BLaER1 treated with 17β-estradiol and CSF1 and Interleukin-3, amounts not matched to agents 10 nM and 100 nM (cell line): ENCODE measurements around the gene DCC.

Source experiments
- H3K27ac ChIP-seq, 11 experiments: shearing (Covaris generic); formaldehyde crosslinking; 2 replicates each; pipeline ENCODE4 v1.8.1; 2022
- H3K27me3 ChIP-seq, 11 experiments: shearing (Covaris generic); formaldehyde crosslinking; 2 replicates each; pipeline ENCODE4 v1.8.1; 2022
- H3K36me3 ChIP-seq, 11 experiments: shearing (Covaris generic); formaldehyde crosslinking; 2 replicates each; pipeline ENCODE4 v1.8.1; 2022
- H3K4me1 ChIP-seq, 10 experiments: shearing (Covaris generic); formaldehyde crosslinking; 2 replicates each; pipeline ENCODE4 v1.8.1; 2022
- H3K4me2 ChIP-seq, 11 experiments: shearing (Covaris generic); formaldehyde crosslinking; 2 replicates each; pipeline ENCODE4 v1.8.1; 2022
- H3K4me3 ChIP-seq, 10 experiments: shearing (Covaris generic); formaldehyde crosslinking; 2 replicates each; pipeline ENCODE4 v1.8.1; 2022
- H3K9ac ChIP-seq, 11 experiments: shearing (Covaris generic); formaldehyde crosslinking; 2 replicates each; pipeline ENCODE4 v1.8.1; 2022
- H3K9me3 ChIP-seq, 11 experiments: shearing (Covaris generic); formaldehyde crosslinking; replicated peaks in 1 of 11; 2 replicates each; pipeline ENCODE4 v1.8.1; 2022
- H4K20me1 ChIP-seq, 11 experiments: shearing (Covaris generic); formaldehyde crosslinking; 2 replicates each; pipeline ENCODE4 v1.8.1; 2022
- Cebpa-rat ChIP-seq, 11 experiments: shearing (Covaris generic); IDR thresholded peaks; 2 replicates each; pipeline ENCODE4 v1.8.1; 2022

Gene DCC

DNA sequence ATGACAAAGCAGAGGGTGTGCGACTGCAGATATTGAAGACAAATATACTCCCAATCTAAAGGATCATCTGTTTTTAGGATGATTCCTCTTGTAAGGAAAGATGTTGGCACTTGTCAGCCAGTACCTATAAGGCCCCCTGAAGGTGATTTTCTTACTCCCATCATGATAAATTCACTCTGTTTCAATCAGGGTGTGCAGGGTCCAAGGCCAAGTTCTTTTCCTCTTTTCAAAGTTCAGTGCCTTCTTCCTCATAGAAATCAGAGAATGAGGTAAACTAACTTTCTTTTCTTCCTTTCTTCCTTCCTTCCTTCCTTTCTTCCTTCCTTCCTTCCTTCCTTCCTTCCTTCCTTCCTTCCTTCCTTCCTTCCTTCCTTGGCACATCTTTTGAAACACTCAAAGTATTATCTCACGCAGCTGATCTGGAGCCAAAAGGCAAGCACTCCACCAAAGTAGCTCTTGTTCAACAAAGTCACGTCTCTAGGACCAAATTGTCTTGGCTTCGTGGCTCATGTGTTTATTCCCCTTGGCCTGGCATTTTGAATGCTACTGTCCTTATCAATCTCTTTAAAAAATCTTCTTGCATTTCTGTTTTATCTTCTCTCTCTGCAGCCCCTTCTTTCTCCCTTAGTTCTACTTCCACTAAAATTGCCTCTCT lies 87.7 kb downstream of the DCC start:
- TF ChIP-seq Cebpa-rat (IDR thresholded peaks at IDR 0.05): no peak
- Histone ChIP-seq H3K9me3 (no peaks in the 10 kb centered on the region), H3K4me3 (no peak overlapping the region), H3K9ac (no peak overlapping the region), H3K36me3 (no peaks in the 10 kb centered on the region), H3K27me3 (no peaks in the 10 kb centered on the region), H3K4me1 (peaks cover 6 to 19% (median 17%) of the 10 kb centered on the region in 10 experiments; a peak in 17 of 20 replicates), H3K4me2 (no peak overlapping the region), H3K27ac (no peak overlapping the region), H4K20me1 (no peaks in the 10 kb centered on the region)

DNA sequence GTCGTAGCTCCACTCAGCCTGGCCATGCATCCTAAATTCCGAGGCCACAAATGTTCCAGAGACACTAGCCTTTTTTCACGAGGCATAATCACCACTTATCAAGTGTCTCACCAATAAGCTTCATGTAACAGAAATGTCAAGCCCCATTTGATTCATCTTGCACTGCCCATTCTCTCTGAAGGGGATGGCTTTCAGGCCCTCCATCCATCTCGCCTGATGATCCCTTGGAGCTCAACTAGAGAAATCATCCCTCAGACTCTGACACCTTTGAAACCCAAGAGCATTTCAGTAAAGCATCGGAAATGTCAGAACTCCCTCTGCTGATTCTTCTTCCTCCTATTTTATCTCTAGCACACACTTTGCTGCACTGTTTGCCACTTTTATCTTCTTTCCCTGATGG lies 91.7 kb downstream of the DCC start:
- Histone ChIP-seq H3K27me3 (no peaks in the 10 kb centered on the region), H3K4me3 (no peak overlapping the region), H3K36me3 (no peaks in the 10 kb centered on the region), H3K9me3 (no peaks in the 10 kb centered on the region), H3K27ac (no peak overlapping the region), H3K4me2 (no peak overlapping the region), H3K4me1 (no peaks in the 10 kb centered on the region), H4K20me1 (no peaks in the 10 kb centered on the region), H3K9ac (no peak overlapping the region)
- TF ChIP-seq Cebpa-rat (IDR thresholded peaks at IDR 0.05): no peak

DNA sequence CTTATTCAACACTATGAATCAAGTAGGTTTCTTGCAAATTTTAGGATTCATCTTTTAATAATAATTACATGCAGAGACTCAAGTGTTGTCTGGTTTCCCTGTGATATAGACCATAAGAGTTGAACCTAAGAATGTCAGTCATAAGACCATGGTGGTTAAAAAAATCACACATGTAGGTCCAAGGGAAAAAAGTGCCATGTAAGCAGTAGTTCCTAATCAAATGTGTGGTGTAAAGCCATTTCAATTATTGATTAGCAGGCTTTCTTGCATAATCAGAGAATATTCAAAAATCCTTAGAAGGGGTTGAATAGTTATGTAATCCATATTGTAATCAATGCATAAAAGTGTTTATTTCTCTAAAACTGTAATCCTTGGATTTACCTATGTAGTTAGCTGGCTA lies 93.8 kb downstream of the DCC start:
- H3K27ac ChIP-seq: no peak overlapping the region
- no peaks in the 10 kb centered on the region for H3K4me1 ChIP-seq
- TF ChIP-seq Cebpa-rat (IDR thresholded peaks at IDR 0.05): no peak
- H4K20me1 ChIP-seq: no peaks in the 10 kb centered on the region
- no peak overlapping the region for H3K4me2 ChIP-seq
- H3K9me3 ChIP-seq: no peaks in the 10 kb centered on the region
- no peaks in the 10 kb centered on the region for H3K36me3 ChIP-seq
- no peaks in the 10 kb centered on the region for H3K27me3 ChIP-seq
- no peak overlapping the region for H3K9ac ChIP-seq
- H3K4me3 ChIP-seq: no peak overlapping the region

DNA sequence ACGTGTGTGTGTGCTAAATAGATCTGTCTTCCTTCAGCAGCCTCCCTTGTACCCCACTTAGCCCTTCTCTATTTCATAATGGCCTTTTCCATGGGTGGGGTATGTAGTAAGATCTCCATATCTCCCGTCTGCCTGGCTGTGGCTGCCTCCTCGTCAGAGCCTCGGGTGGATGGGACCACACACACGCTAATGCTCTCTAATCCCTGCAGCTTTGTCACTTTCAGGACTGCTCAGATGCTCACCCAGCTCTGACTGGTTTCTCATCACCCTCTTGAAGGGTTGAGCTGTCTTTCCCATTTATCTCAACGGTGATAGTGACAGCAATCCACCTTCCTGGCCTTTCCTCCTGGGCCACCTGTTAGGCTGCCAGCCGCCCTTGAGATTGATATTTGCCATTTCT lies 95.3 kb downstream of the DCC start:
- H3K9ac ChIP-seq: no peak overlapping the region
- H3K4me3 ChIP-seq: no peak overlapping the region
- no peaks in the 10 kb centered on the region for H4K20me1 ChIP-seq
- H3K36me3 ChIP-seq: no peaks in the 10 kb centered on the region
- H3K4me1 ChIP-seq: no peaks in the 10 kb centered on the region
- no peak for TF ChIP-seq Cebpa-rat (IDR thresholded peaks at IDR 0.05)
- H3K9me3 ChIP-seq: no peaks in the 10 kb centered on the region
- no peaks in the 10 kb centered on the region for H3K27me3 ChIP-seq
- no peak overlapping the region for H3K27ac ChIP-seq
- no peak overlapping the region for H3K4me2 ChIP-seq

DNA sequence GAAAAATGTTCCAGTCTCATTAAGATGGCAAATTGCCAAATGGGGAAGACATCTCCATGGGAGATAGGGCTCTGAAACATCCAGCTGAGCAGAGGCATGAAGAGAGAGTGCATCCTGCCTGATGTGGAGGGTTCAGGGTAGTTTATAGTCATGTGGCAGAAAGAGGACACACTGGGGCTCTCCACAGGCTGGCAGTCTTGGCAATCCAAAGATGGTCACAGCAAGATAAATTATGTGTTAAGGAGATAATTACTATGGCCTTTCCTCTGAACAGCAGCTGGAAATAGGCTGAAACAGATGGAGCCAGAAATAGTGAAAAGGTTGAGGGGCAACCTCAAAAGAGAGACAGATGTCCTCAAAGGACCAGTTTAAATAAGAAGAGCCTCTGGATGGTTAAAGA lies 97.2 kb downstream of the DCC start:
- Histone ChIP-seq H3K4me3 (no peak overlapping the region), H3K27ac (no peak overlapping the region), H3K36me3 (no peaks in the 10 kb centered on the region), H3K4me2 (no peak overlapping the region), H3K27me3 (no peaks in the 10 kb centered on the region), H4K20me1 (no peaks in the 10 kb centered on the region), H3K4me1 (no peaks in the 10 kb centered on the region), H3K9me3 (no peaks in the 10 kb centered on the region), H3K9ac (no peak overlapping the region)
- TF ChIP-seq Cebpa-rat (IDR thresholded peaks at IDR 0.05): no peak

DNA sequence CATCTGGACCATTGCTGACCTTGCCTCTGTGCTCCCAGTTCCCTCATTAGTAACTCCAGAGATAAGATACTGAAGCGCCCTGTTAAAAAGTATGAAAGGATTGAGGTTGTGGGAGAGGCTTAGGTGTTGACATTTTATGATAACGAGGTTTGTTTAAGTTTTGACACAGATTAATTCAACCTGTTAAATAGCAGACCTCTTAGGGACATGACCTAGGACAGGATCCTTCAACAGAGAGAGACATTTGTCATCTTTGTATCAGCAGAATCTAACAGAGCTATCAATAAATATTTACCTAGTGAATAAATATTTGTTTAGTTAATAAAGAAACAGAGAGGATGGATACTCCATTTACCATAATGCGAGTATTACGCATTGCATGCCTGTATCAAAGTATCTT lies 99.5 kb downstream of the DCC start:
- no peak for TF ChIP-seq Cebpa-rat (IDR thresholded peaks at IDR 0.05)
- Histone ChIP-seq H3K27me3 (no peaks in the 10 kb centered on the region), H3K4me1 (no peaks in the 10 kb centered on the region), H3K4me2 (no peak overlapping the region), H3K9me3 (no peaks in the 10 kb centered on the region), H3K27ac (no peak overlapping the region), H4K20me1 (no peaks in the 10 kb centered on the region), H3K4me3 (no peak overlapping the region), H3K9ac (no peak overlapping the region), H3K36me3 (no peaks in the 10 kb centered on the region)

DNA sequence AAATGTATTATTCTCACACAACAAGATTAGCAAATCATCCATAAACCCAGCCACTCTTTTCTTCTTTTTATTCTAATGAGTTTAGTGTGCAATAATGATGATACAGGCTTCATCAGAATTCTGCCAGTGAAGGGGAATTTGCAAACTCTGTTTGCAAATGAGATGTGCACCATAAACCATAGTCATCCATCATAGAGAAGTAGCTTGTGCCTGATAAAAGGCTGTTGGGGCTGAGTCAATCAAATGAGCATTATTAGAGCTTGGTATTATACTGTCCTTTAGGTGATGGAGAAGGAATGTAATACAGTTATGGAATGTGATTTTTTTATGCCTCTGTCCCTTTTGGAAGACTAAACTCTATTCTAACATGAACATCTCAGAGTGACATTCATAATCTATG lies 101.8 kb downstream of the DCC start:
- no peak for TF ChIP-seq Cebpa-rat (IDR thresholded peaks at IDR 0.05)
- Histone ChIP-seq H3K4me1 (no peaks in the 10 kb centered on the region), H3K27me3 (no peaks in the 10 kb centered on the region), H4K20me1 (no peaks in the 10 kb centered on the region), H3K9ac (no peak overlapping the region), H3K36me3 (no peaks in the 10 kb centered on the region), H3K27ac (no peak overlapping the region), H3K4me2 (no peak overlapping the region), H3K4me3 (no peak overlapping the region), H3K9me3 (no peaks in the 10 kb centered on the region)

DNA sequence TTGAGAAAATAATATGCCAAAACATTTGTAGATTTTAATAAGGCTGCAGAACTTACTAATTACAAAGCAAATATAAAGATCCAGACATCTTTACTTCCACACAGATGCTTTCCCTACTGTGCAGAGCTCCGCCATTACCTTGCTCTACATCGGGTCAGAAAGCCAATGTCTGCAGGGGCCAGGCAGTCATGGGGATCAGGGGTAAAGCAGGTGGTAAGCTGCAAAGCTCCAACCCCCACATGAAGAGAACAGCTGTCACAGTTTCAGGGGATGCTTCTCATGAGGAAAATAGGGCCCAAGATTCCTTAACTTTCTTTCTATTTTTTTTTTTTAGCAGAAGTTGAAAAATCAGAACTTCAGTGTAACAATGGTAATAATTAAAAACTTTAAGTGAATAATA lies 102.7 kb downstream of the DCC start:
- no peak for TF ChIP-seq Cebpa-rat (IDR thresholded peaks at IDR 0.05)
- H3K36me3 ChIP-seq: no peaks in the 10 kb centered on the region

DNA sequence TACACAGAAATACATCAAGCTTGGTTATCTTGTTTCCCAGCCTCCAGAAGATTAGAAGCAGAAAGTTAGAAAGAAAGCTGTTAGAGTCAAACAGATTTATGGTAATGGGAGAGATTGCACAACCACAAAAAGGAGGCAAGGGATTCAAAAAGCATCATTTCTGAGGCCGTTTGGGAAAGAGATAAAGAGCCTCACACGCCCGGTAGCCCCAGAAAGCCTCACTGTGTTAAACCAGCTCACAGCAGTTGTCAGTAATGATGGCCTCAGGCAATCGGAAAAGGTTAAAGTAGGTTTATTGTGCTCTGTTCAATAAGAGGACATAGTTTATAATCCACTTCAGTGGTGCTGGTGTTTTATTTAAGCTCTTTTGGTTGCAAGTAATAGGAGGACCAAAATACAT lies 111.3 kb downstream of the DCC start:
- Histone ChIP-seq H3K9me3 (0 out of 22 replicates have a peak, but pooled peaks cover 0 to 4% (median 0%) of the 10 kb centered on the region in 11 experiments), H3K27ac (no peak overlapping the region), H3K36me3 (no peaks in the 10 kb centered on the region), H3K9ac (no peak overlapping the region), H3K27me3 (no peaks in the 10 kb centered on the region), H3K4me2 (no peak overlapping the region), H3K4me3 (no peak overlapping the region), H3K4me1 (no peaks in the 10 kb centered on the region), H4K20me1 (no peaks in the 10 kb centered on the region)
- TF ChIP-seq Cebpa-rat (IDR thresholded peaks at IDR 0.05): no peak

More for the DNA sequence above, 102.7 kb downstream of the DCC start:
- no peaks in the 10 kb centered on the region for H3K9me3 ChIP-seq
- no peaks in the 10 kb centered on the region for H3K4me1 ChIP-seq
- no peak overlapping the region for H3K9ac ChIP-seq
- H4K20me1 ChIP-seq: no peaks in the 10 kb centered on the region
- no peak overlapping the region for H3K4me3 ChIP-seq
- no peaks in the 10 kb centered on the region for H3K27me3 ChIP-seq
- no peak overlapping the region for H3K27ac ChIP-seq
- H3K4me2 ChIP-seq: no peak overlapping the region

DNA sequence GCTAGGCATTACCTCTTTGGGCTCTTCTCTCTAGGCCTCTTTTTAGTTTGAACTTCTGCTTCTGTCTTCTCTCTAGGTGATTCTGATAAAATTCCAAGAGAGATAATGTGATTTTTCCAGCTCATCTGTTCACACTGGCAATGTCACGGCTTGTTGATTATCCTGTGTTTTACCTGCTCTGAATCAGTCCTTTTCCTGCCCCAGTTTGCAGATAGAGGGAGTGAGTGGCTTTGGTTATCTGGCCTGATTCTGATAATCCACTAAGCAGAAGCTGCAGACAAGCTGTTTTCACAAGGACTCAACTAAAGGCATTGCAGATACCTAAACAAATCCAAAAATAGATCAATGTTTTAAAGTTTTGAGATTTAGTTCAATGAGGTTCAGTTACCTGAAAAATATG lies 111.9 kb downstream of the DCC start:
- Histone ChIP-seq H3K36me3 (no peaks in the 10 kb centered on the region), H4K20me1 (no peaks in the 10 kb centered on the region), H3K27ac (no peak overlapping the region), H3K27me3 (no peaks in the 10 kb centered on the region), H3K9me3 (0 out of 22 replicates have a peak, but pooled peaks cover 0 to 4% (median 0%) of the 10 kb centered on the region in 11 experiments), H3K4me3 (no peak overlapping the region), H3K4me2 (no peak overlapping the region), H3K4me1 (no peaks in the 10 kb centered on the region), H3K9ac (no peak overlapping the region)
- TF ChIP-seq Cebpa-rat (IDR thresholded peaks at IDR 0.05): no peak
